HG03045 (cell line): ENCODE data around the gene EXOSC10.
"Not testable (repeated sequence)": the region's sequence is repeated elsewhere in the genome, so short reads cannot be mapped to it uniquely, and the experiment has no call there.

ENCODE experiments used
- ATAC-seq: cut with Tn5 transposase; IDR thresholded peaks from one replicate; pipeline ENCODE4 v1.9.1; 2021; ENCODE audit warnings: mild to moderate bottlenecking, moderate library complexity; ENCODE audit not compliant: unreplicated experiment

The EXOSC10 gene

GRCh38 chr1:11114966-11115365, 15.3 kb upstream of the EXOSC10 start:
- no peak for ATAC-seq

GRCh38 chr1:11109047-11109760, 9.5 kb upstream of the EXOSC10 start:
- ATAC-seq = no peak

- ATAC-seq = no peak
These were observed 7.9 kb upstream of the EXOSC10 start for GRCh38 chr1:11107599-11107998.

DNA sequence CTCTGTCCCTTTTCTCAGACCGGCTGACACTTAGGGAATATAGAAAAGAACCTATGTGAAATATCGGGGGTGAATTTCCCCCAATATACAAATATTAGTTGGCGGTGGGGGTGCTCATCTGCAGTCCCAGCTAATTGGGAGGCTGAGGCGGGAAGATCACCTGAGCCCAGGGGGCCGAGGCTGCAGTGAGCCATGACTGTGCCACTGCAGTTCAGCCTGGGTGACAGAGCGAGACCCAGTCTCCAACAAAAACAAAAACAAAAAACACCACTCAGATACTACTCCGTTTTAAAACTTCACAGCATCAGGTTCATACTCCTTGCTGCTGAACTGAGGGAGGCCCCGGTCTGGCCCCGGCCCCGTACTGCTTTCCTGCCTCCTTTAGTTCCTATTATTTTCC, 5.9 kb upstream of the EXOSC10 start:
- ATAC-seq = no peak

DNA sequence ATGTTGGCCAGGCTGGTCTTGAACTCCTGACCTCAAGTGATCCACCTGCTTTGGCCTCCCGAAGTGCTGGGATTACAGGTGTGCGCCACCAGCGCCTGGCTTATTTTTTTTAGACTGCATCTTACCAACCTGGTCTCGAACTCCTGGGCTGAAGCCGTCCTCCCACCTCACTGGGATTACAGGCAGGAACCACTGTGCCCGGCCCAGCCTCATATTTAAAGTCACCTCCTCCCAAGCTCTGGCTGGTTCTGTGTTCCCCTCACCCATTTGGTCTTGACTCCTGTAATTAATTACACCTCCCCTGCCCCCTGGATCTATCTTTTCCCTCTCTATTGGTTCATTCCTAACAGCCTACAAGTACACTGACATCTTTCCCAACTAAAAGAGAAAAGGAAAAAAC, 1.7 kb upstream of the EXOSC10 start:
- ATAC-seq = no peak

DNA sequence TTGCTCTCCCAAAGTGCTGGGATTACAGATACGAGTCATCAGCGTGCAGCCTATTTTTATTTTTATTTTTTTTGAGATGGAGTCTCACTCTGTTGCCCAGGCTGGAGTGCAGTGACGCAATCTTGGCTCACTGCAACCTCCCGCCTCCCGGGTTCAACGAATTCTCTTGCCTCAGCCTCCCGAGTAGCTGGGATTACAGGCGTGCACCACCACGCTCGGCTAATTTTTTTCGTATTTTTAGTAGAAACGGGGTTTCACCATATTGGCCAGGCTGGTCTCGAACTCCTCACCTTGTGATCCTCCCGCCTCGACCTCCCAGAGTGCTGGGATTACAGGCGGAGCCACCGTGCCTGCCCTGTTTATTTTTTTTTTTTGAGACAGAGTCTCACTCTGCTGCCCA, 1.1 kb upstream of the EXOSC10 start:
- not testable (repeated sequence) for ATAC-seq

DNA sequence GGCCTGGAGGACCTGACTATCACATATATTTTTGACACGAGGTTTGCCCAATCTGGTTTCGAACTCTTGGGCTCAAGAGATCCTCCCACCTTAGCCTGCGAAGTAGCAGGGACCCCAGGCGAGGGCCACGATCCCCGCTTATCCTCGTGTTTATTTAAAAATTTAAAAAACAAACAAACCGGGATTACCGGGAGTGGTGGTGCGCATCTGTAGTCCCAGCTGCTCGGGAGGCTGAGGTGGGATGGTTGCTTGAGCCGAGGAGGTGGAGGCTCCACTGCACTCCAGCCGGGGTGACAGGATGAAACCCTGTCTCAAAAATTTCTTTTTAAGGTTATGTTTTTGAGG, 452 bp upstream of the EXOSC10 start:
- no peak for ATAC-seq

- no peak for ATAC-seq
These were observed 749 bp downstream of the EXOSC10 start for GRCh38 chr1:11098931-11099309.

DNA sequence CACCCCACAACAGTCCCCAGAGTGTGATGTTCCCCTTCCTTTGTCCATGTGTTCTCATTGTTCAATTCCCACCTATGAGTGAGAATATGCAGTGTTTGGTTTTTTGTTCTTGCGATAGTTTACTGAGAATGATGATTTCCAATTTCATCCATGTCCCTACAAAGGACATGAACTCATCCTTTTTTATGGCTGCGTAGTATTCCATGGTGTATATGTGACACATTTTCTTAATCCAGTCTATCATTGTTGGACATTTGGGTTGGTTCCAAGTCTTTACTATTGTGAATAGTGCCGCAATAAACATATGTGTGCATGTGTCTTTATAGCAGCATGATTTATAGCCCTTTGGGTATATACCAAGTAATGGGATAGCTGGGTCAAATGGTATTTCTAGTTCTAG, 15.9 kb downstream of the EXOSC10 start:
- ATAC-seq = not testable (repeated sequence)

DNA sequence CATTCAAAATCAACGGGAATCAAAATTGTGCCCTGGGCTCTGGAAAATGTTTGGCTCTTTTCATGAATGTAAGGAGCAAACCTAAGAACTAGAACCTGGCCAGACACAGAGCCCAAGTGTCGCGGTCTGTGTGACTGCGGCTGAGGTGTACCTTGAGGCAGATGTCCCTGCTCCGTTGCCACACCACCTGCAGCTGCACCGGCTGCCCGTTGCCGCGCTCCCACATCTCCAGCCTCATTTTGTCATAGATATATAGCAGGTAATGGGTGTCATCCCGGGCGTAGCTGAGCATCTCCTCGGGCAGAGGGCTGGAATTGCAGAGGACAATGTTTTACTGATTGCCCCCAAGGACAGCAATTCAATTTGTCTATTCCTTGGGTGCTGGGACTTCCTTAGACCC, 18.7 kb downstream of the EXOSC10 start:
- no peak for ATAC-seq

DNA sequence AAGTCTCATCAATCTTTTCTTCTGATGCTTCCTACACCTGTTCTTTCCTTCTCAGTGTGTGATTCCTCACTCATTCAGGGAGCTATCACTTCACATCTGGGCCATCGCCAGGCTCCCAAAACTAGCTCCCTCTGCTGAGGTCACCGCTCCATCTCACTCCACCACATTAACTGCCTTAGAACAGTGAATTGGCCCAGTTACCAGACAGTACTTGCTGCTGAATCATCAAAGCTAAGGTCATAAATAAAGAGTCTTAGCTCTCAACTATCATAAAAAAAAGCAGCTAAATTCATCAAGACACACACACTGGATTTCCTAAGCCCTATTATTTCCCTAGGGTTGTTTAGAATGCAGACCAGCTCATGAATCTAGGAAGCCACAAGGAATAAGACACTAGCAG, 21.0 kb downstream of the EXOSC10 start:
- ATAC-seq = no peak

DNA sequence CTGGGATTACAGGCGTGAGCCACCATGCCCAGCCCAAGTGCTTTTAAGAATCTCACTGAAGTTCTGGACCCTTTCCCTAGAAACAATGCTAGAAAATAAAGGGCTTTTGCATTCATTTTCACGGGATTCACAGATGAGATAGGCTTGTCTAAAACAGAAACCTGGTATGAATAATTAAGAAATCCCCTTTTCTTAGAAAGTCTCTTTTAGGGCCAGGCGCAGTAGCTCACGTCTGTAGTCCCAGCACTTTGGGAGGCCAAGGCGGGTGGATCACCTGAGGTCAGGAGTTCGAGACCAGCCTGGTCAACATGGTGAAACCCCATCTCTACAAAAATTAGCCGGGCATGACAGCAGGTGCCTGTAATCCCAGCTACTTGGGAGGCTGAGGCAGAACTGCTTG, 26.3 kb downstream of the EXOSC10 start:
- ATAC-seq = not testable (repeated sequence)

GRCh38 chr1:11072216-11072917, 27.3 kb downstream of the EXOSC10 start:
- no peak for ATAC-seq

- ATAC-seq = no peak
These were observed 28.0 kb downstream of the EXOSC10 start for GRCh38 chr1:11071463-11072215.

DNA sequence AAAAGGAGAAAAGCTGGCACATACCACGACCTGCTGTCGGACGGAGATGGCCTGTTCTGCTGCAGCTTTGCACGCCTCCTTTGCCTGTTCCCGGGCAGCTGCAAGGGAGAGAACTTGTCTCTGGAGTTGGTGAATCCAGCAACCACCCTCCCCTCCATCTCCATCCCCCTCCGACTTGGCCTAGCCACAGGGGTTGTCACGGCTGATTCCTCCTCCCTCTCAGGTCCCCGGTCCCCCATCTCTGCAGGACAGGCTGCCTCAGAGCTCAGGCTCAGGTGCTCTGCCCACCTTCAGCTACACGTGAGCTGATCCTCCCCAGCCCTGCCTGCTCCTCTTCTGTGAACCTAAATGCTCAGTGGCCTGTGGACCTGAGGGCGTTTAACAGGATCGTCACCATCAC, 28.8 kb downstream of the EXOSC10 start:
- no peak for ATAC-seq

DNA sequence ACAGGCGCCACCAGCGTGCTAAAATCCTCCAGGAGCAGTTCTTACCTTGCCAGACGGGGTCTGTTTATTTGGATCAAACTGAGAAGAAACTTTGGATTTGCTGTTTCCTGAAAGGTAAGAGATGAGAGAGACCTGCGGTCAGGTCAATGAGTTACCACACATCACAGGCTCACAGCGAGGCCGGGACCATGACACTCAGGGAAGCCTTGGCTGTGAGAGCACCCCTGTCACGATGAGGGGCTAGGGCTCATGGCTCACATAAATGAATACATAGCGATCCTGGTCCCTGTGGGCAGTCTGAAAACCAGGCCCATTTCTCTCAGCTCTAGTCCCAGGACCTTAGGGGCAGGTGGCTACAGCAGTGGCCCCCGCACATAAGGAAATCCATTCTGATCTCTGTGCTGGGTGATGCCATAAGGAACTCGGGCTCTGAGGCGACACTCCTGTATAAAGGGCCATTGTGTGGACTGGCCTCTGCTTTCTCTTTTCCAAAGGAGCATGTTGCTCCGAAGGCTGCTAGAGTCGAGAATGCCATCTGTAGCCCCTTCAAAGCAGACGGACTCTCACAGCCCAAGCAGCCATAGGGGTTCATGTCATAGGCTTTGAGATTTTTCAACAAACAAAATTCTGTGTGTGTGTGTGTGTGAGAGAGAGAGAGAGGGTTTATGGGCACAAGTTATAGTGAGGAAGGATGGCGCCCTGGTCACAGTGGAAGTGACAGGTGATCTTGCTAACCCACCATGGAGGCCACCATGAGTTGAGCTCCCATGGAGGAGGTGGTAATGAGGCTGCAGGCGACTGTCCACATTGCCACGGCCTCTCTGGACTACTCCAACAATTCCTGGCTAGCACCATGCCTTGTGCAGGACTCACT, 30.8 kb downstream of the EXOSC10 start:
- ATAC-seq = no peak

DNA sequence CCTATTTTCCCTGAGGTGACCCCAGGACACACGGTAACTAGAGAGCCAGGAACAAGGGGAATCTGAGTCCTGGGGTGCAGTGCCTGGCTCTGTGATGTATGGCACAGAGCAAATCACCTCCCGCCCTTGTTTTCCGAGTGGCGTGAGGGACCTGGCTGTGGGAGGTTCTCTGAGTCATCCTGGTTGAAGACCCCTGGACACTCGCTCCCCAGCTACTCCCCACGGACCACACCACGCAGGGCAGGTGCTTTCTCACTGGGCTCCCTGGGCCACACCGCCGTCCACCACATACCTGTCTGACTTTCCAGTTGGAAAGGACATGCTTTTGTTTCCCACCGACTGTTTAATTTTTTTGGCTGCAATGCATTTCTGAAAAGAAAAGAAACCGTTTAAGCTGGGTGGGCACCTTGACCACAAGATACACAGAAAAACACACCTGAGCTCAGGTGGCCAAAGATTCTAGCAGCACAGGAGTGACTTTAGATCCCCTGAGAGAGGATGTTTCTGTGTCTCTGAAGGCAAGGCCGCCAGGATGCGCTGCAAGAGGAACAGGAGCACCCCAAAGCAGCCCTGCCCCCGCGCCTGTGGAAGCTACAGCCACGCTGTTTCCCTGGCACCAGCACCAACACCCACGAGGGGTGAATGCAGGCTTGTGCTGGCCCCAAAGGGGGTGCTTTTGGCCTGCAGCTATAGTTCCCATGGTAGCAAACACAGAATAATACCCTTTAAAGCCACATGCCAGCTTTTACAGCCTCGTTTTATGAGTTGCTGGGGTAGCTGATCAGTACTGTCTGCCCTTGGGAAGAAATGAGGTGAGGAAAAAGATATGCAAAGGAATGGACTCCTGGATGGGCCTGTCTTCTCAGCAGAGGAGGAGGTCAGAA, 31.7 kb downstream of the EXOSC10 start:
- ATAC-seq = no peak

- no peak for ATAC-seq
These were observed 33.9 kb downstream of the EXOSC10 start for GRCh38 chr1:11065796-11066195.

- ATAC-seq = no peak
These were observed 34.7 kb downstream of the EXOSC10 start for GRCh38 chr1:11064942-11065341.

DNA sequence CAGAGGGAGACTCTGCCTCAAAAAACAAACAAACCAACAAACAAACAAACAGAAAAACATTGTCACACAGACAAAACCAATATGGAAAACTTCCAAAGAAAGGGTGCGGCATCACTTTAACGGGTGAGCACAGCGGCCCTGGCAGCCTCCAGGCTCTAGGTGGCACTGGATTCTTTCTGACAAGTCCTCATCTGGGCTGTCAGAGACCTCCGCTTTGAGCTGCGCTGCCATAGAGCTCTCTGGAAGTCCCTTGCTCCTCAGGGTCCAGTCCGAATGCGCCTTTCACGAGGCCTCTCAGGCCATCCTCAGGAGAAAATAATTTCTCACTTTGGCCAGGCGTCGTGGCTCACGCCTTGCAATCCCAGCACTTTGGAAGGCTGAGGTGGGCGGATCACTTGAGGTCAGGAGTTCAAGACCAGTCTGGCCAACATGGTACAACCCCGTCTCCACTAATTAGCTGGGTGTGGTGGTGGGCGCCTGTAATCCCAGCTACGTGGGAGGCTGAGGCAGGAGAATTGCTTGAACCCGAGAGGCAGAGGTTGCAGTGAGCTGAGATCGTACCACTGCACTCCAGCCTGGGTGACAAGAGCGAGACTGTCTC, 35.6 kb downstream of the EXOSC10 start:
- ATAC-seq = not testable (repeated sequence)
